Kidney glomerular epithelial cell (primary cell): Measurements from ENCODE around the gene C1orf21.
"Not testable (repeated sequence)": the region's sequence is repeated elsewhere in the genome, so short reads cannot be mapped to it uniquely, and the experiment has no call there.

ENCODE experiments used
- DNase-seq: peaks from one replicate; lab custom pipeline; 2025; lab: John Stamatoyannopoulos, UW

The C1orf21 gene

GRCh38 chr1:184598403-184599193, 211.8 kb downstream of the C1orf21 start:
- DNase-seq, result no peak

DNA sequence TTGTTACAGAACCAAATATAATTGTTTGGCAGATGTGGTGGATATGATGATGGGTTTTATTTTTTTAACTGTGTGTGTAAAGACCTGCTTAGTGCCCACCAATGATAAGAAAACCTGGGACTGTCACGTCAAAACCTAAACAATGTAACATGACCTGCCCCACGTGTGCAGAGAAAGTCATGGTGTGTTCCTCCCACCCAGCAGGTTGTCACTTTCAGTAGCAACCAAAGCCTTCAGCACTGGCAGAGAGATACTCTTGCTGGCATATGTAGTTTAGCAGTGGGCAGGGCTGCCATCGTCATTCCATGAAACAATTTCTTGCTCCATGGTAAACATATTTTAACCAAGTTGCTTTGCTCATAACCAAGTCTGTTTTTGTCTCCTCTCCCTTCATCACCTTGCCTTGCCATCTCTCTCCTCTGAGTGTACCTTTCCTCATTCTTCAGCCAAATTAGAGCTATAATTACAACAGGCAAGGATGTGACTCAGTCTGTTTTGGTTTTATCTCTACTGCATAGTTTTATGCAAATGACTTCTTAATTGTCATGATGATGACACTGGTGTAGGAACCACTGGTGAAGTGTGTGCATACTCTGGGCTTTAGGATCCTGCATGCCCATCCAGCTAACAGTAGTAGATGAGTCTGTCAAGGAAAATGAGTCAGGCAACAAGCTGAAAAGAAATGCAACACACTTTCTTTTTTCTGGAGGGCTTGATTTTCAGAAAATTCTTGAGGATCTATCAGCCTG, 217.5 kb downstream of the C1orf21 start:
- no peak for DNase-seq

- DNase-seq, result no peak
Observed at GRCh38 chr1:184605941-184606340, 219.1 kb downstream of the C1orf21 start.

- DNase-seq, result no peak
Observed at GRCh38 chr1:184606786-184607185, 220.0 kb downstream of the C1orf21 start.

GRCh38 chr1:184608581-184608980, 221.8 kb downstream of the C1orf21 start:
- DNase-seq, result no peak

- DNase-seq, result no peak
Observed at GRCh38 chr1:184608990-184609389, 222.2 kb downstream of the C1orf21 start.

GRCh38 chr1:184610876-184611595, 224.2 kb downstream of the C1orf21 start:
- no peak for DNase-seq

DNA sequence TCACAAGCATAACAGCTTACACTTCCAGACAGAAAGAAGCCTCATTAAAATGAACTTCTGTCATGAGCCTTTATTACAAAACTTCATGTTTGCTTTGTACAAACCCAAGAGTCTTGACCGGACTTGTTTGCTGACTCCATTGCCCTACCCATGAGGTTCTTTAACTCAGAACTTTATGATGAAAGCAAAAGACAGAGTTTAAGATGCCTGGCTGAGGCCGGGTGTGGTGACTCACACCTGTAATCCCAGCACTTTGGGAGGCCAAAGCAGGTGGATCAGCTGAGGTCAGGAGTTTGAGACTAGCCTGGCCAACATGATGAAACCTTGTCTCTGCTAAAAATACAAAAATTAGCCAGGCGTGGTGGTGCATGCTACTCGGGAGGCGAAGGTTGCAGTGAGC, 225.4 kb downstream of the C1orf21 start:
- not testable (repeated sequence) for DNase-seq

GRCh38 chr1:184614667-184615066, 227.8 kb downstream of the C1orf21 start:
- DNase-seq, result no peak

DNA sequence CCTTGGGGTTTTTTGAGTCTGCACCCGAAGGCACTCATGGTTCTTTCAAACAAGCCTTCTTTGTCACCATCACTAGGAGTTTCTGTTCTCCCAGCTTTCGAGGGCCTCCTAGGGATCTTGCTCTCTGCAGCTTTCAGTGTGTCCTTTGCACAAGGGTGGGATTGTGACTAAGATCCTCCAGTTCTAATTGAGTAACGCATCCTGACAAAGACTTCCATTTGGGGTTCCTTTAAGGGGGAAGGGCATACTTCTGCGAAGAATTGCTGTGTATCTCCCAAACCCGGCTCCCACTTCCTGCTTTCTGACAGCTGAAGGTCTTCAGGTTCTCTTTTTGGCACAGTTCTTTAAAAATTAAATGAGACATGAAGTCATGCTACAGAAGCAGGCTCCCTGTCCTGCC, 228.5 kb downstream of the C1orf21 start:
- DNase-seq, result no peak

- DNase-seq, result no peak
Observed at GRCh38 chr1:184616504-184616903, 229.7 kb downstream of the C1orf21 start.

DNA sequence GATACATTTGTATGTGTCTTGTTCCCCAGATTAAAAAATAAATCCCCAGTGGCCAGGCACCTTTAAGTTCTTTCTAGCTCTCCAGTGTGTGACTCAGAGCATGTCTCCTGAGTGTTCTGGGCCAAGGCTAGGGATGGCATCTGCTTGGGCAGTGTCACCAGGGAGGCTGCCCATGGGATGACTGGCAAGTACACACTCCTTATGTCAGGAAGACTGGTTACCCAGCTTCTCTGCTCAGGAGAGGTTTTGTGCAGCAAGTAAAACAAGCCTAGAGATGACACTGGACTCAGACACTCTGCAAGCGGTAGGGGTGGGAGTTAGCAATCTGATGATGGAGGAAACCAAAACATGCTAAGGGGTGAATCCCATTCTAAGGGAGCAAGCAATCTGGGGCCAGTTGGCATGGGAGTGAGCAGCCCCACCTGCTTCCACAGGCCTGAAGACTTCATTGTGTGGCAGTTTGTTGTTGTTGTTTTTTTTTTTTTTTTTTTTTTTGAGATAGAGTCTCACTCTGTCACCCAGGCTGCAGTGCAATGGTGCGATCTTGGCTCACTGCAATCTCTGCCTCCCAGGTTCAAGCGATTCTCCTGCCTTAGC, 230.7 kb downstream of the C1orf21 start:
- no peak for DNase-seq

DNA sequence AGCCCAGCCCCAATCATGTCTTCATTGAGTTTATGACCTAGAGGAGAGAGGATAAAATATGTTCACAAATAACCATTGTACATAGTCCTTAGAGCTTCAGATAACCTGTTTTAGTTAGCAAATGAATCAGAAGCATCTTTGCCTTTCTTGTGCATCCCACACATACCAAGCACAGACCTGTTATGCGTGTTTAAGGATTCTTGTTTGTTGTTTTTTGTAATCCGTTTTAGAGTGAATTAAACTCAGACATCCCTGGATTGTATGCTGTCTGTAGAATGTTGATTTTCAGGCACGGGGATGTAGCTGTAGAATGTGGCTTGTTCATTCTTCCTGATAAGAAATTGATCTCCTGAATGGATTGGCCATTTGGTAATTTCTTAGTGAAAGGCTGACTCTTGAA, 232.0 kb downstream of the C1orf21 start:
- DNase-seq, result no peak

DNA sequence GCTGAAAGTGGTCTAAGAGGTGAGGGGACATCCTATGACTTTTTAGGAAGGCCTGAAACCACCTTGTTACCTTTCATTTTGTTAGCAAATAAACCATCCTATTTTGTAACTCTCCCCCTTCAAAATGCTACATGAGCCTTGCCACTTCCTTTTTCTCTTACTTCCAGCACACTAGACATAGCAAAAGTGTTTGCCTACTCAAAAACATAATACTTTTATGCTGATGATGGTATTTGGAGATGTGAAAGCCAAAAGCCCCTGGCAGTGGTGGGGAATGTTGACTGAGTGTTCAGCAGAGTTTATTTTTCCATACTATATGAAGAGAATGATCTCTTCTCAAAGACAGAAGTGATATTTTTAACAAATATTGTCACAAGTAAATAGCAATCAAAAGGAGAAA, 233.6 kb downstream of the C1orf21 start:
- DNase-seq, result no peak

DNA sequence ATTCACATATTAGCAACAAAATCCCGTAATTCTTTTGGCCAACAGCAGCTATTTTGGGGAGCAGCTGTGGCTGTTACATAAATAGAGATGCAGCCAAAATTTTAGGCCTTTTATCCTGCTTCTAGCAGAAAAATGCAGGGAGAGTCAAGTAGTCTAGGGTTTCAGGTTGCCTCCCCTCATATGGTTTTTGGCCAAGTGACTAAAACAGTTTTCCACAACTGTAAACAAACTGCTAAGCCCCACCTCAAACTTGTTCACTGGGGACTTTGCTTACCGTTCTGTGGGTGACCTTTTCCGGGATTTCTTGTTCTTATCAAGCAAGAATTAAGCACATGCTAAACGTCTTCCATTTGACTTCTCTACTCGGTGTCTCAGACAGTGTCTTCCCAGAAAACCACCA, 234.4 kb downstream of the C1orf21 start:
- DNase-seq, result no peak

DNA sequence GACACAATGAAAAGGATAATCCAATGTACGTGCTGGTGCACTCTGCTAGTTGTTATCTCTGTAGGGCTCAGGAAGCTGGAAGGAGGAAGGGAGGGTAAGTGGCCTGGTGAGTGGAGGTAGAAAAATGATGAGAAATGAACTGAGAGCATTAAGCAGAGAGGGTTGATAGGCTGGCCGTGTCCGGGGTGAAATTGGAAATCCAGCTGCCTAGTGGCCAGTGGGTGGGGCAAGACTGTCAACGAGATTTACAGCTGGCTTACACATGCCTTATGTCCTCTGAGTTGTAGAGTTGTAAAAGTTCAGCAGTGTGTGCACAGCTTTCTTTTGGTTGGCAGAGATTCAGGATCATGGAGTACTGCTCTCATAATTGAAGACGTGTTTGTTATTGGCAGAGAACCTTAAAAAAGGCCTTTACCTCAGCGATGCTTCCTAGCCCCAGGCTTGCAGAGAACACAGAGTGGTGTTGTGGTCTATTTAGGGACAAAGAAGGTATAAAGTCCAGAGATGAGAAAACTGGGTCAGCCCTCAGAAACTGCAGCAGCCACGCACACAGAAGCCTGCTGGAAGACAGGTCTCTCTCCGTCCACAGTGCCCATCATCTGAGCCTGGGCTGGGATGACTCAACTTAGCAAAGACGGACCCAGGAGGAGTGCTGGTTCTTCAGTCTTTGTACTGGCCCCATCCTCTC, 235.5 kb downstream of the C1orf21 start:
- peak; percentile 59 for DNase-seq

- DNase-seq, result no peak
Observed at GRCh38 chr1:184623404-184623803, 236.6 kb downstream of the C1orf21 start.

DNA sequence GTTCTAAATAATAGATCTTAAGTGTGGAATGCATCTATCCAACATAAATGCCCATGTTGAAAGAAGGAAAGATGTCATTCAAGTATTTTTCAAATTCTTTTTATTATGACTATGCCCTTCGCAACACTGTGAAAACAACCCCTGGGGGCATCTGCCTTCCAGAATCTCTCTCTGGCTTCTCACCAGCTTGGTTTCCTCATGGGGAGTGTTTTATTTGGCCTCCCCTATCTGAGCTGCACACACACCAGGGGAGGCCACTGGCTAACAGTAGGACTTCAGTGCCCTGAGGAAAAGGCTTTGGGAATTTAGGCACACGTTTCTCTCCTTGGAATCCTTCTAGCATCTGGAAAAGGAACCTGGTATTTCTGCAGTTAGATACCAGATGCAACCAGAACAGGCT, 237.2 kb downstream of the C1orf21 start:
- no peak for DNase-seq

DNA sequence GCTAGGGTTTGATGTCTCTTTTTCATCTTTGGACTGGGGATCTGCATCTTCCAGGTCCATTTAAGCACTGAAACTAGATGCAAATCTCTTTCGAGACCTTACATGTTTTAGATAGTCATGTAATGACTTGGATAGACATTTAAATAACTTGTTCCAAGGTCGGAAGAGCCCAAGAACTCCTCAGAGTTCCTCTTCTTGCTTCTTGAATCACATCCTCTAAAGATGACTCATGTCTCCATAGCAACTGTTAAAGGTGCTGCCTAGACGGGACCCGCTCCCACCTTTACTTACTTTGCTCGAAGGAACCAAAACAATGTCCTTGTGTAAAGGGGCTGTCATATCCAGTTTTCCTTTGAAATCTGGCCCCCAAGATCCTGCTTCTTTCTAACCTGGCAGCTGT, 237.8 kb downstream of the C1orf21 start:
- DNase-seq, result no peak

GRCh38 chr1:184625271-184625670, 238.4 kb downstream of the C1orf21 start:
- no peak for DNase-seq

DNA sequence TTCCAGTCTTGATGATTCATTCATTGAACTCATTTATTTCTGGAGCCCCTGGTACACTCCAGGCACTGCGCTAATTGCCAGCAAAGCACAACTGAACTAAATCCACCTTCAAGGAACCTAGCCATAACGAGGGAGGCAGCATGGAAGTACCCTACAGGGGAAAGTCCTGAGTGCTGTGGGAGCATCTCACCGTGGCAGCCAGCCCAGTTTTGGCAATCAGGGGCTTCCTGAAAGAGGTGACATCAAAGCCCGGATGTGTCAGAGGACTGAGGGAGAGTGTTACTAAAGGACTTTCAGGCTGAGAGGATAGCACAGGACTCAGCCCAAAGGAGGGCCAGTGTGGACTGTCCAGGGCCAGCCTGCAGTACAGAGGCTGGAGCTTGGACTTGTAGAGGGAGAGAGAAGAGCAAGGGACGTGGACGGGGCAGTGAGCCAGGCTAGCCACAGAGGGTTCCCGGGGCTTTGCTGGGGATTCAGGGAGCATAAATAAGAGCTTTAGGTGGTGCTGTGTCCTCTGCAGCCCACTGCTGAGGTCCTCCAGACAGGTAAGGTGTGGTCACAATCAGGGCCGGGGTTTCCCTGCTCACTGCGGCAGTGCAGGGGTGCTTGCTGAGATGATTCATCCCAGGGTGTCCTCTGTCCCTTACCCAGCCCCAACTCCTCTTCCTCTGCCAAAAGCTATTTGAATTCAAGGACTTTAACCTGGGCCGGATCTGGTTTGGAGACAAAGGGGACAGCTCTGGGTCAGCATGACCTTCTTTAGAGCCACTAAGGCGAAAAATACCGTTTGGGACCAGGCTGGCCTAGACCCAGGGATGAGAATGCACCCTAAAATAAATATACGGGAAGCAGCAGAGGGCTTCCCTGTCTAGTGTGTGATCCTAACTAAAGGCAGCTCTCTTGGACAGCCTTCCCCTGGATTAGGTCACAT, 239.5 kb downstream of the C1orf21 start:
- DNase-seq, result no peak
